ENCODE data around the gene CSPG4. TPM values are rescaled to one million over a fixed set of nuclear protein-coding genes. Genes with fewer than 3 reads are reported as not detected.
A peak's percentile ranks its signal among the peaks of the same experiment; 100 is the strongest.

Gene CSPG4
- total and polyA plus RNA-seq, 9 of the 15 experiments (the other 6 are each of a cell fraction or from before 2014, with no cell fraction given): under 0.01 to 0.07 (median 0.04) TPM; not detected in 5

GRCh38 chr15:75648156-75649000 lies 64.3 kb downstream of the CSPG4 start (continued):
- TF ChIP-seq ZNF140 (CRISPR knock-in tag; IDR thresholded peaks at IDR 0.05): no peak
- TF ChIP-seq ZNF583 (CRISPR knock-in tag; IDR thresholded peaks at IDR 0.05): 0 out of 2 replicates have a peak, but pooled peaks have one; percentile 4
- 0 out of 2 replicates have a peak, but pooled peaks have one; percentile 49 for TF ChIP-seq ETS1 (conservative IDR thresholded peaks at IDR 0.05; ENCODE audit: control insufficient read depth, low read depth, low read length)
- TF ChIP-seq SIN3A (IDR thresholded peaks at IDR 0.05; ENCODE audit: borderline replicate concordance in 2 of 2, control insufficient read depth in 1 of 2, low read depth in 2 of 2, low read length in 2 of 2): peak; percentile 22 to 32; a peak in 2 of 4 replicates
- no peak for TF ChIP-seq STAT6 (CRISPR knock-in tag; IDR thresholded peaks at IDR 0.05)
- no peak for TF ChIP-seq ATF2 (CRISPR knock-in tag; IDR thresholded peaks at IDR 0.05)
- 0 out of 2 replicates have a peak, but pooled peaks have one; percentile 12 for TF ChIP-seq ZBTB7A (IDR thresholded peaks at IDR 0.05; ENCODE audit: borderline replicate concordance, control insufficient read depth, low read depth, low read length)
- no peak for TF ChIP-seq MCM5 (IDR thresholded peaks at IDR 0.05; ENCODE audit: low read depth)
- TF ChIP-seq NFATC3 (IDR thresholded peaks at IDR 0.05): no peak
- TF ChIP-seq ZNF717 (CRISPR knock-in tag; IDR thresholded peaks at IDR 0.05): no peak
- no peak for TF ChIP-seq SMAD3 (CRISPR knock-in tag; conservative IDR thresholded peaks at IDR 0.05)
- no peak for TF ChIP-seq ZNF277 (CRISPR knock-in tag; IDR thresholded peaks at IDR 0.05; ENCODE audit: borderline replicate concordance)
- TF ChIP-seq KAT8 (IDR thresholded peaks at IDR 0.05; ENCODE audit: low read depth): no peak
- no peak for TF ChIP-seq FOXK1 (CRISPR knock-in tag; IDR thresholded peaks at IDR 0.05; ENCODE audit: borderline replicate concordance)
- no peak for TF ChIP-seq KDM5B (IDR thresholded peaks at IDR 0.05; ENCODE audit: insufficient replicate concordance, low read depth, low read length)
- TF ChIP-seq CBX1 (IDR thresholded peaks at IDR 0.05; ENCODE audit: low read depth): 0 out of 2 replicates have a peak, but pooled peaks have one; percentile 0
- no peak for TF ChIP-seq L3MBTL2 (IDR thresholded peaks at IDR 0.05)
- no peak for TF ChIP-seq ZNF311 (CRISPR knock-in tag; IDR thresholded peaks at IDR 0.05)
- TF ChIP-seq POLR2A (conservative IDR thresholded peaks at IDR 0.05): 0 out of 2 replicates have a peak, but pooled peaks have one; percentile 7
- TF ChIP-seq TOE1 (IDR thresholded peaks at IDR 0.05; ENCODE audit: borderline replicate concordance): no peak
- TF ChIP-seq TOE1 (CRISPR knock-in tag; IDR thresholded peaks at IDR 0.05; ENCODE audit: borderline replicate concordance, low read depth): no peak
